HG02973 (cell line): ENCODE data around the gene HLA-DMB.

ENCODE experiments used
- ATAC-seq: cut with Tn5 transposase; IDR thresholded peaks from one replicate; pipeline ENCODE4 v1.9.1; 2021; ENCODE audit warnings: moderate library complexity; ENCODE audit not compliant: unreplicated experiment

The HLA-DMB gene

DNA sequence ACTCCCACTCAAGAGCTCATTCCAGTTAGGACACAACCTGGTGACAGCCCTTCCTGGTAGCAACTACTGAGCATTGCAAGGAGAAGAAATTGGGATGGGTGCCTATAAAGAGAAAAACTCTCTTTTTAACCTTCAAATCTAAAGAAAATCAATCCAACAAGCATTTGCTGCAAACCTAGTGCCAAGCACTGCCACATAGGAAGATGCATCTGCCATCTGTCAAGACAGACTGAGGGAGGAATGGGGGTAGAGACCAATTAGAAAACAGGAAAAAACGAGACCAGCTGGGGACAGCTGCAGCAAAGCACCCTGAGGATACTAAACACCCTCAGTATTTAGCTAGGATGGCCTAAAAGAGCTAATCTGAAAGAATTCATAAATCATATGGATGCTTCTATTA, 27.9 kb downstream of the HLA-DMB start:
- ATAC-seq, result no peak

DNA sequence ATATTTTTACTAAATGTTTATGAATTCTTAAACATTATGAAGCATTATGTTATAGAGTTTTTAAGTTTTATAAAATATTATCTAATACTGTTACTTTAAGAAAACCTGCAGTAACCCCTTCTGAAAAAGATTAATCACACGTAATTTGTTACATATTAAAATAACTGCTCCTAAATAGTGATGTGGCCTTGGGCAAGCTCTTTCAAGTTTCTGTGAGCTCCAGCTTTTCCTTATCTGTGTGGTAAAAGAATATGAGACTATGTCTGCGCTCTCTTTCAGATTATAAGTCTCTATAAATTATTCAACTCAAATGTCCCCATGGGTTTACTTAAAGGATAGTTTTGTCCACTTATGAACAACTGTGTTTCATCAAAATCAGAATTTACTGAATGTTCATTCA, 31.9 kb downstream of the HLA-DMB start:
- ATAC-seq, result no peak

DNA sequence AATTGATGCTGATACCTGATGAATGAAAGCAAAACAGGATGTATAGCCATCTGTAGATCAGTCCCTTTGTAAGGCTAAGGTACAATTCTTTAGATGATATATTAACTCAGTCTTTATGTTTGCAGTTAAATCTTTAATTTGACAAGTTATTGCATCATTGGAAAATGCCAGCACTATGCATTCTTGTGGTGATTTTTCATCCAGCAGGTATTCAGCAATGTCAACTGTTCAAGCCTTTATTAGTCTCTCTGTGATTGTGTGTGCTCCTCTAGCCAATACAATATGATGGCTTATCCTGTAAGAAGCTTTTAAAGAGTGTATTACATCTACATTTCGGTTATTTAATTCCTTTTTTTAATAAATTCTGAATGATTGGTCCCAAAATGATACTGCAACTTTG, 34.3 kb downstream of the HLA-DMB start:
- ATAC-seq, result no peak

DNA sequence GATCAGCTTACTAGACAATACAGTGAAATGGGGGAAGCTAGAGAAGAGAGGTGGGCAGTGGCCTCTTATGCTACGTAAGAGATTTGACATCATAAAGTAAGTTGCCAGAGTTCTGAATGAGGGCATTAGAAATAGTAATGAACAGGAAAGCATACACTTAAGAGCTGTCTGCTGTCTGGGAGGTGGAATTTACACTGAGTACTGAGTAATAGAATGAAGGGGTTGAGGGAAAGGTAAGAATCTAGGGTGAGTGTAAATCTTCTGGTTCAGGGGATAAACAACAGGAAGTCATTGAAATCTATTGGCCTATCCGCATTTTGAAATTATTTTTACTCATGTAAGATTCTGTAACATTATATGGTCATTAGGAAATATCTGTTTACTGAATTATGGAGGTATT, 35.8 kb downstream of the HLA-DMB start:
- no peak for ATAC-seq

DNA sequence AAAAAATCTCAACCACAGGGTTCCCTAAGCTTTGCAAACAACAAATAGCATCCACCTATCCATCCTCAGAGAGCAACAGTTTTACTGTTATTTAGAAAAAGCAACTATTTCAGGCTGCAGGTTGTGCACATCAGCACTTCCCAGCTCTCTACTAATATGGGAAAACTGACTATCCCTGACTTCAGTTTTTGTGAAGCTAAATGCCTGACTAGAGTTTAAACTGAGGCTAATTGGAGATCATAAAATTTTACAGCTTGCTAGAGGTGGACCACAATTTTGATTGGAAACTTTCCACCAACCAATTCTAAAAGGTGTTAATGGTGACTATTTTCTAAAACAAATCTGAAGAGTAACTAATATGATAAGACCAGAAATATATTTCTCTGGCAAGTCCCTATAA, 36.9 kb downstream of the HLA-DMB start:
- ATAC-seq, result no peak

DNA sequence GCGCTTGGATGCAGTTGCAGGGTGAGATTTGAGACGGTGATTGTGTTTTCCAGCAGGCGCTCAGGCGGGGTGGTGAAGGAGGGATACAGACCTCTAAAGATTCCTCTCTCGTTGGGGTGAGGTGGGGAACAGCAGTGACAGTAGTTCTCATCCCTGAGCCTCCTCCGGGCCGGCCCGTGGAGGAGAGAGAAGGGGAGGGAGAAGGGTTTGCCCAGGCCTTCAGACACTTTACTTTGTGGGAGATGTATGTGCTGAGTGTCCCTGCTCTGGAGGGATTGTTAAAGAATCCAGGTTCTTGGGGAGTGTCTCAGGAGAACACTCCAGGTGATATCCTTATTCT, 45.9 kb downstream of the HLA-DMB start:
- no peak for ATAC-seq

DNA sequence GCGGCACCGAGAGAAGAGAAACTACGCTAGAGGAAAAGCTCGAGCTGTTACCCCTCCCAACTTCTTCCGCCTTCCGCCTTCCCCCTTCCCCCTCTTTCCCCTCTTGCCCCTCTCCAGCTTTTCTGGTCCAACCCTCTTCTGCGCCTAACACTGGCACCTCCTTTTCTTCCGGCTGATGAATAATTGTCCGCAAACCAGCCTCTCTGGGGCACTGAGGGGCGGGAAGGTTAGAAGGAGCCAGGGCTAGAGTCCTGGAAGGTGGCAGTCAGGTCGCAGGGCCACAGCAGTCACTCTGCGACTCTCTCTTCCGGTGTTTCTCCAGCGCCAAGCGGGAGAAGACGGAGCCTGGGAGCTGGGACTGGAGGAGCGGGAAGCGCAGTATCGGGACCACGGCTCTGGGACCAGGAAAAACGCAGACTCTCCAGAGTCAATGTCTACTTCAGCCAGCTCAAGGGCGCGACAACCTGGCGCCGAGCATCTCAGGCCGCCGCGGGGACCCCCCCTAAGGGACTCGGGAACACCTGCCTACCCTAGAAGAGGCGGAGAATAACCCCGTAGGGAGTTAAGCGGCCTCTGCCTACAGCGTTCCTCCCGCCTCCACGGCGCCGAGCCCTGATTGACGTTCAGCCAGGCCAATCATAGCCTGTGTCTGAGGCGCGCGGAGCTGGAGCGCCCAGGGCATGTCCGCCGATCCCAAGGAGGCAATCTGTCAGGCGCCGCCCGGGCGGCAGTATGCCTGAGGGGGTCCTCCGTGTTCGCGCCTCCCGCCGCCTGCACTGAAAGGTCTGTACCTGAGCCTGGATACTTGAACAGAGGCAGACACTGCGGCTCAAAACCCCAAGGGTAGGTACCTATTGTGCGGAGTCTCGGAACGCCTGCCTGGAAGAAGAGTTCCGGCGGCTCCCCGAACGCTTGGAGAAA, 46.5 kb downstream of the HLA-DMB start:
- peak; percentile 88 for ATAC-seq

DNA sequence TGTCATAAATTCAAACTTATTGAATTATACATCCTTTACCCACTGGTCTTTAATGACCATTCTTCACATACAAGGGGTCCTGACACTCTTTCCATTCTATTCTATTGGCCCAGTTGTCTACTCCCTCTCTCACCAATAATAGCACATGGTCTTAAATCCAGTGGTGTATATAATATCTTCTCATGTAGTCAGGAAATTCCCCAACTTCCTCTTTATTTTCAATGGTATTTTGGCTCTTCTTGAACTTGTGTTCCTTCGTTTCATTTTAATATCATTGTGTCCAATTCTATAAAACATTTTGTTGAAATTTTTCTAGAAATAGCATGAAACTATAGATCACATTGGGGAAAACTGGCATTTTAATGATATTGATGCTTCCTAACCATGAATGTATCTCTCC, 50.0 kb downstream of the HLA-DMB start:
- ATAC-seq, result no peak

DNA sequence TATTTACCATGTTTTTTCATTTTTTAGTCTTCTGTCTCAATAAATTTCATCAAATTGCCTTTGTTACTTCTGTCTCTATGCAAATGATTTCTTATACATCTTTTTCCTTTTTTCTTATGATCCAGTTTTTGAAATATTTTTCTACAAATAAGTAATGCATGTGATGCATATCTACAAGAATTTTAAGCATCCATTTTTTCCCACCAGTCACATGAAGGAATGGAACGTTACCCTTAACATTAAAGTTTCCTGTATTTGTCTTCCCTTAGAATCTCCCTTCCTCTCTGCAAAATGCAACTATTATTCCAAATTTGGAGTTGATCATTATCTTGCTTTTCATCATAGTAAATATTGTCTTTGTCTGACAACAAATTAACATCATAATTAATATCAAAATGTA, 51.3 kb downstream of the HLA-DMB start:
- no peak for ATAC-seq

DNA sequence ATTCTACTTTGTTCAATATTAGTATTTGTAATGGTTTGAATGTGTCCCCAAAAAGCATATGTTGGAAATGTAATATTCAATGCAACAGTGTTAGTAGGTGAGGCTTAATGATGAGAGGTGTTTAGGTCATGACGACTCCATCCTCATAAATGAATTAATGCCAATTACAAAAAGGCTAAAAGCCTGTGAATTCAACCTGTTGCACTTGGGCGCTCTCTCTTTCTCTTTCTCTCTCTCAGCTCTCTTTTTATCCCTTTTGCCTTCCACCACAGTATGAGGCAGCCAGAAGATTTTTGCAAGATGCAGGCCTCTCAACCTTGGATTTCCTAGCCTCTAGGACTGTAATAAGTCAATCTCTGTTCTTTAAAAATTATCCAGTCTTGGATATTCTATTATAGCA, 52.3 kb downstream of the HLA-DMB start:
- ATAC-seq, result no peak

DNA sequence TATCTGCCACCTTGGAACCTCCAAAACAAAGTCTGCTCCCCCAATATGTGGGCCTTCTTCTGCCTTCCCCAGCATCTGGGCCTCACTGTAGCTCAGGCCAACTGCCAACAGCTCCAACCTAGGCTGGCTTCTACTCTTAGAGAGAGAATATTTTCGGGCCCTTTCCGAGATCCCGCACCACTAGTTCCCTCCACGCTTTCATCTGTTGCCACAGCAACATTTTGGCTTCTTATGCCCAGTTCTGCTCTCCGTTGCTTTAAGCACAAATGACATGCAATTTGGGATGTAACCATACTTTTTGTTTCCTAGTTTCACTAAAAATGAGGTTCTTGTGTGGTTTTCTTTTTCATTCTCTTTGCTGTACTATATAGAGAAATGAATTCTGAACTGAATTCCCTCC, 53.2 kb downstream of the HLA-DMB start:
- no peak for ATAC-seq

DNA sequence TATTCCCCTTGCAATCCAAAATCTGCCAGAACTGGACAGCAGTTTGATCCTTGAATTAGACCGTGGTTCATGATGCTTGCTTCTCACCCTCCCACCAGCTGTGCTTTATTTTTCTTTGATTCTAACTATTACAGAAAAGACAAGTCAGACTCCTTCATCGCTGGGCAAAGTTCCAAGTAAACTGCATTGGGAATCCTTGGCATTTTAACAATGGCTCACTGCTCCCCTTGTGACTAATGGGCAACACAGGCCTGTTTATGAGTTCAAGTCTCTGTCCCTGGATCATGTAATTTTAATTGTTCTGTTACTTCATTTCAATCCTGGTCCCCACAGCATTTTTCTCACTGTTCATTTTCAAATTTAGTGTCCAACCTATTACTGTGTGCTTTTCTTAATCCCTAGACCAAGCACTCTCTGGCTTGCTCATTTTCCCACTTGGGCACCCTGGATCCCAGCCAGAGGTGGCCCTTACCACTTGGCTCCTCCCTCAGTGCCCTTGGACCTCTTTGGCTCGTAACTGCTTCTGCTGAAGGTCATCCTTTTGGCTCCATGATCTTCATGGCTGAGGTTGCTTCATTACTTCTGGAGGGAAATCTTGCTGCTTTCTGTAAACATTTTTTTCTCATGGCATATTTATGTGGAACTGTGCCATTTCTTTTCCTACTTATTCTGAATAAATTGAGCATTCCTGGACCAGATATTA, 54.0 kb downstream of the HLA-DMB start:
- no peak for ATAC-seq

DNA sequence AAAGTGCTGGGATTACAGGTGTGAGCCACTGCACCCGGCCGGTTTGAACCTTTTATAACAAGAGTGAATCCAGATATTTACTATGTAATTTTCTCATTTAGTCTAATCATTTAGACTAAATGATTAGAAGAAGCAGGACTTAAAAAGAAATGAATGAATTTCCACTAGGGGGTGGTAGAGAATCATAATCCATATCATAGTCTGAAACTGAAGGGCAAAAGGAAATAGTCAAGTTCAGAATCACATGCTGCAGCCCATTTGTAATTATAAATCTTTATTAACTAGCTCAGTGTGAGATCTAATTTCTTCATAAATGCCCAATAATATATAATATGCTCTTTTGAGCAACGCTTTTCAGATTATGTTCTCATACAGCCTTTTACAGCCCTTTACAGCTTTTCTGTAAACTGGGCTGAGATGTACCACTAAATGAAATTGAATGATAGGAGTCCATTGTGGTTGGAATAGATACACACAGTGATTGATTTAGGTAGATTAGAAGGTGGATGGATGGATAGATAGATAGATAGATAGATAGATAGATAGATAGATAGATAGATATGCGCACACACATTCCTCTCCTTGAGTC, 55.0 kb downstream of the HLA-DMB start:
- no peak for ATAC-seq
